HepG2 (cell line): ENCODE results near the gene GPR152. TPM values are rescaled to one million over a fixed set of nuclear protein-coding genes. Genes with fewer than 3 reads are reported as not detected.

Experiments
- ATAC-seq: fragments of 200-7000 bp; cut with Tn5 transposase; 3 replicates; pipeline ENCODE4 v1.9.1; 2020; ENCODE audit warnings: mild to moderate bottlenecking, moderate library complexity
- BruUV-seq: library from RNA; stranded (reverse); fragments of 400-500 nt; replicated peaks from 2 replicates; lab custom pipeline; 2021; lab: Mats Ljungman, UMichigan
- CTCF ChIA-PET: fragments of 300-600 bp; formaldehyde crosslinking; extraction: SDS; loops from one replicate; lab custom pipeline; 2021; ENCODE audit warnings: low total read pairs, inconsistent platforms, low intra/inter-chr PET ratio; lab: Yijun Ruan, JAX
- POLR2A ChIA-PET: fragments of 350-600 bp; sonication (Branson Sonifier 250); formaldehyde crosslinking; loops from one replicate; lab custom pipeline; 2020; ENCODE audit warnings: antibody characterized with exemption, inconsistent platforms; lab: Yijun Ruan, JAX
- DNase-seq: peaks from one replicate; pipeline ENCODE4 v3.0.0-alpha.2; 2015; ENCODE audit warnings: low spot score
- FAIRE-seq: peaks from 3 replicates; lab custom pipeline; 2011; peaks lifted over from hg19 to GRCh38; lab: Jason Lieb, UNC
- H2AFZ ChIP-seq: one replicate; pipeline ENCODE4 v1.6.1; 2011; ENCODE audit warnings: low read length, inconsistent platforms
- H3K27ac ChIP-seq: fragments of 300-600 bp; 3 replicates; pipeline ENCODE4 v1.8.0; 2011; ENCODE audit warnings: mixed run types, mild to moderate bottlenecking, mixed read lengths, low read length, inconsistent platforms; ENCODE audit not compliant: insufficient read depth; ENCODE audit errors: extremely low read length
- H3K27me3 ChIP-seq, 2 experiments: fragments of 200-600 bp in 1 of 2; 2 replicates in 1 of 2; 3 replicates in 1 of 2; pipeline versions ENCODE4 v1.6.0 to v1.8.0; 2011; ENCODE audit warnings: low read length in 2 of 2, mild to moderate bottlenecking in 2 of 2, moderate library complexity in 2 of 2, inconsistent platforms in 1 of 2; ENCODE audit not compliant: insufficient read depth in 2 of 2, control insufficient read depth in 1 of 2
- H3K36me3 ChIP-seq, 2 experiments: fragments of 200-600 bp in 1 of 2; replicated peaks in 1 of 2; 2 replicates in 1 of 2; 3 replicates in 1 of 2; pipeline versions ENCODE4 v1.5.1 to v1.8.0; 2011; ENCODE audit warnings: low read length in 2 of 2, inconsistent platforms in 1 of 2; ENCODE audit not compliant: insufficient read depth in 2 of 2, control insufficient read depth in 1 of 2
- H3K4me1 ChIP-seq: 2 replicates; pipeline ENCODE4 v1.5.1; 2012; ENCODE audit warnings: low read length, inconsistent platforms; ENCODE audit not compliant: insufficient read depth
- H3K4me2 ChIP-seq: 2 replicates; pipeline ENCODE4 v1.6.0; 2011; ENCODE audit warnings: low read depth, low read length, inconsistent platforms
- H3K4me3 ChIP-seq, 3 experiments: fragments of 200-600 bp in 1 of 3; sonication (generic), shearing (Covaris generic) in 1 of 3; replicated peaks in 1 of 3; 2 replicates each; pipeline ENCODE4 v1.5.1; 2011 to 2016; ENCODE audit warnings: low read length in 3 of 3, inconsistent platforms in 2 of 3, low read depth in 2 of 3, mild to moderate bottlenecking in 2 of 3, control low read depth in 1 of 3, mixed read lengths in 1 of 3; ENCODE audit not compliant: insufficient read depth in 1 of 3
- H3K79me2 ChIP-seq: one replicate; pipeline ENCODE4 v1.6.1; 2011; ENCODE audit warnings: low read length, inconsistent platforms; ENCODE audit not compliant: insufficient read depth
- H3K9ac ChIP-seq: 2 replicates; pipeline ENCODE4 v1.6.0; 2011; ENCODE audit warnings: mild to moderate bottlenecking, low read depth, low read length, inconsistent platforms; ENCODE audit not compliant: insufficient read depth
- H3K9me3 ChIP-seq: 2 replicates; pipeline ENCODE4 v1.5.1; 2012; ENCODE audit warnings: mild to moderate bottlenecking, low read length
- H4K20me1 ChIP-seq: 2 replicates; pipeline ENCODE4 v1.6.0; 2011; ENCODE audit warnings: inconsistent platforms, mild to moderate bottlenecking, low read length, moderate library complexity; ENCODE audit not compliant: insufficient read depth
- ELF3 ChIP-seq: IDR thresholded peaks from 2 replicates; pipeline ENCODE4 v1.6.1; 2016; ENCODE audit warnings: missing genetic modification reagents, missing compliant biosample characterization
- GTF3A ChIP-seq: sonication (generic); formaldehyde crosslinking; conservative IDR thresholded peaks from 2 replicates; pipeline ENCODE4 v1.4.0; 2020; ENCODE audit warnings: mild to moderate bottlenecking, missing genetic modification reagents
- HNRNPL ChIP-seq: fragments of 200-400 bp; formaldehyde crosslinking; IDR thresholded peaks from 2 replicates; pipeline ENCODE4 v1.6.1; 2017; ENCODE audit warnings: mild to moderate bottlenecking, low read depth, low read length
- JUNB ChIP-seq: sonication (generic); formaldehyde crosslinking; IDR thresholded peaks from 2 replicates; pipeline ENCODE4 v1.8.0; 2022; ENCODE audit warnings: missing genetic modification reagents, mild to moderate bottlenecking, borderline replicate concordance
- JUND ChIP-seq: sonication (generic); formaldehyde crosslinking; IDR thresholded peaks from 2 replicates; pipeline ENCODE4 v1.8.0; 2022; ENCODE audit warnings: mild to moderate bottlenecking, missing genetic modification reagents
- MED1 ChIP-seq: sonication (generic); formaldehyde crosslinking; IDR thresholded peaks from 2 replicates; pipeline ENCODE4 v1.4.0; 2020; ENCODE audit warnings: missing genetic modification reagents
- NCOA1 ChIP-seq: sonication (generic); formaldehyde crosslinking; IDR thresholded peaks from 2 replicates; pipeline ENCODE4 v1.9.0; 2021; ENCODE audit warnings: missing genetic modification reagents
- PAF1 ChIP-seq: IDR thresholded peaks from 2 replicates; pipeline ENCODE4 v1.6.1; 2016; ENCODE audit warnings: missing genetic modification reagents, missing compliant biosample characterization
- SKI ChIP-seq: fragments of 450-650 bp; IDR thresholded peaks from one replicate; pipeline ENCODE4 v1.6.1; 2018; ENCODE audit warnings: mild to moderate bottlenecking; ENCODE audit not compliant: partially characterized antibody
- SMC3 ChIP-seq: IDR thresholded peaks from 2 replicates; pipeline ENCODE4 v1.6.1; 2011; ENCODE audit warnings: low read length, improper control_type of control experiment
- SOX13 ChIP-seq, 3 experiments: fragments of 450-650 bp in 1 of 3; sonication (generic) in 1 of 3; formaldehyde crosslinking in 1 of 3; IDR thresholded peaks in 2 of 3; conservative IDR thresholded peaks in 1 of 3; 2 replicates each; pipeline versions ENCODE4 v1.5.0 to v1.6.1; 2016 to 2020; ENCODE audit warnings: antibody characterized with exemption in 1 of 3, mild to moderate bottlenecking in 1 of 3, missing compliant biosample characterization in 1 of 3, missing genetic modification reagents in 1 of 3, moderate library complexity in 1 of 3
- SPEN ChIP-seq: sonication (generic); formaldehyde crosslinking; IDR thresholded peaks from 2 replicates; pipeline ENCODE4 v1.5.1; 2020; ENCODE audit warnings: low read depth, mild to moderate bottlenecking, missing genetic modification reagents
- SRF ChIP-seq: IDR thresholded peaks from 2 replicates; pipeline ENCODE4 v1.6.1; 2011; ENCODE audit warnings: mild to moderate bottlenecking, low read depth, low read length, moderate library complexity
- STAG1 ChIP-seq: sonication (generic); formaldehyde crosslinking; IDR thresholded peaks from 2 replicates; pipeline ENCODE4 v1.4.0; 2020; ENCODE audit warnings: missing genetic modification reagents
- U2AF1 ChIP-seq: fragments of 200-400 bp; formaldehyde crosslinking; optimal IDR thresholded peaks from 2 replicates; pipeline ENCODE3; 2017; ENCODE audit warnings: mild to moderate bottlenecking, low read depth, low read length
- ZBTB3 ChIP-seq: sonication (generic); formaldehyde crosslinking; IDR thresholded peaks from 2 replicates; pipeline ENCODE4 v1.4.0; 2020; ENCODE audit warnings: low read depth, mild to moderate bottlenecking, moderate library complexity, missing genetic modification reagents, borderline replicate concordance
- ZFAT ChIP-seq: sonication (generic); formaldehyde crosslinking; conservative IDR thresholded peaks from 2 replicates; pipeline ENCODE4 v1.8.1; 2023; ENCODE audit warnings: missing genetic modification reagents, inconsistent platforms
- ZNF746 ChIP-seq: sonication (generic); formaldehyde crosslinking; IDR thresholded peaks from 2 replicates; pipeline ENCODE4 v1.8.0; 2022; ENCODE audit warnings: mild to moderate bottlenecking, missing genetic modification reagents
- WGBS: methylation state at CpG from one replicate; pipeline ENCODE4 v1.1.6; 2017; ENCODE audit warnings: low lambda C conversion rate; 5-methylcytosine and 5-hydroxymethylcytosine counted together
- in situ Hi-C: cut with HindIII; loops from 2 replicates; pipeline ENCODE4 v1.10.0; 2017; ENCODE audit warnings: low pct_unique_long_range_greater_than_20kb; ENCODE audit not compliant: extremely low pct_ligation_motif_present
- intact Hi-C: fragments of 100-400 bp; cut with micrococcal nuclease; formaldehyde crosslinking; loops from one replicate; pipeline ENCODE4 v1.10.0; 2022; ENCODE audit not compliant: unreplicated experiment
- polyA plus RNA-seq, 8 experiments: library from polyadenylated mRNA; depleted of rRNA in 3 of 8; stranded (reverse) in 7 of 8; unstranded in 1 of 8; fragments of >200 nt; fragmentation: Illumina TruSeq in 4 of 8; extraction: Trizol in 4 of 8; gene quantifications; 2 replicates each; pipeline versions ENCODE4 v1.2.1 to v1.2.3, GENCODE V29; 2011 to 2016; ENCODE audit warnings: low read depth in 4 of 8, missing spikeins in 1 of 8, mixed read lengths in 1 of 8; ENCODE audit not compliant: insufficient read depth in 1 of 8
- total RNA-seq, 5 experiments: library from RNA; depleted of rRNA; stranded (reverse); fragments of >200 nt; fragmentation: Illumina TruSeq; extraction: Trizol; gene quantifications; 2 replicates each; pipeline ENCODE4 v1.2.3, GENCODE V29; 2016; ENCODE audit warnings: low read depth in 1 of 5
- TF ChIP-seq, protein P1 (sequence below): sonication (generic); formaldehyde crosslinking; IDR thresholded peaks from 2 replicates; pipeline ENCODE4 v1.4.0; 2020; ENCODE audit warnings: missing genetic modification reagents
- TF ChIP-seq, protein P2 (sequence below): IDR thresholded peaks from 2 replicates; pipeline ENCODE4 v1.6.1; 2016; ENCODE audit warnings: low read depth, borderline replicate concordance
- TF ChIP-seq, protein P3 (sequence below): sonication (generic); formaldehyde crosslinking; IDR thresholded peaks from 2 replicates; pipeline ENCODE4 v1.4.0; 2020; ENCODE audit warnings: missing genetic modification reagents

The GPR152 gene
- total and polyA plus RNA-seq, 2 of the 13 experiments (the other 11 are each of a cell fraction or from before 2014, with no cell fraction given): not detected

- Histone ChIP-seq H2AFZ (no peak overlapping the region), H3K4me3 (no peak overlapping the region), H4K20me1 (no peaks in the 10 kb centered on the region), H3K9ac (no peak overlapping the region), H3K4me2 (no peak overlapping the region), H3K9me3 (no peaks in the 10 kb centered on the region), H3K79me2 (peaks cover 3% of the 10 kb centered on the region), H3K27me3 (no peaks in the 10 kb centered on the region), H3K36me3 (peaks cover 2 to 4% of the 10 kb centered on the region in 2 experiments; a peak in 2 of 5 replicates), H3K27ac (no peak overlapping the region), H3K4me1 (peaks cover 15% of the 10 kb centered on the region)
- DNase-seq (peak; percentile 19), FAIRE-seq (no peak), ATAC-seq (peak; percentile 40)
- CTCF ChIA-PET: no interaction called here
- POLR2A ChIA-PET: interaction anchor here (1.0 kb wide), 1 partner anchor 25 kb away, joined by 3 read pairs; no protein-coding TSS in a partner anchor
- WGBS: 97% methylated on average over 22 of the region's 31 CpGs
- in situ Hi-C loops: no loop called here
- BruUV-seq: no TSS peak
- intact Hi-C loops: no loop called here
- TF ChIP-seq U2AF1: no peak
- no peak for TF ChIP-seq SMC3
- TF ChIP-seq, protein P1, sequence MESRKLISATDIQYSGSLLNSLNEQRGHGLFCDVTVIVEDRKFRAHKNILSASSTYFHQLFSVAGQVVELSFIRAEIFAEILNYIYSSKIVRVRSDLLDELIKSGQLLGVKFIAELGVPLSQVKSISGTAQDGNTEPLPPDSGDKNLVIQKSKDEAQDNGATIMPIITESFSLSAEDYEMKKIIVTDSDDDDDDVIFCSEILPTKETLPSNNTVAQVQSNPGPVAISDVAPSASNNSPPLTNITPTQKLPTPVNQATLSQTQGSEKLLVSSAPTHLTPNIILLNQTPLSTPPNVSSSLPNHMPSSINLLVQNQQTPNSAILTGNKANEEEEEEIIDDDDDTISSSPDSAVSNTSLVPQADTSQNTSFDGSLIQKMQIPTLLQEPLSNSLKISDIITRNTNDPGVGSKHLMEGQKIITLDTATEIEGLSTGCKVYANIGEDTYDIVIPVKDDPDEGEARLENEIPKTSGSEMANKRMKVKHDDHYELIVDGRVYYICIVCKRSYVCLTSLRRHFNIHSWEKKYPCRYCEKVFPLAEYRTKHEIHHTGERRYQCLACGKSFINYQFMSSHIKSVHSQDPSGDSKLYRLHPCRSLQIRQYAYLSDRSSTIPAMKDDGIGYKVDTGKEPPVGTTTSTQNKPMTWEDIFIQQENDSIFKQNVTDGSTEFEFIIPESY (CRISPR knock-in tag): peak; percentile 84
- TF ChIP-seq MED1 (CRISPR knock-in tag): no peak
- TF ChIP-seq JUND (CRISPR knock-in tag): no peak
- no peak for TF ChIP-seq ZBTB3 (CRISPR knock-in tag)
- TF ChIP-seq SOX13 (IDR thresholded peaks at IDR 0.05): no peak
- no peak for TF ChIP-seq SOX13 (CRISPR knock-in tag; conservative IDR thresholded peaks at IDR 0.05 in 1 of 2, IDR thresholded peaks at IDR 0.05 in 1 of 2)
- no peak for TF ChIP-seq SPEN (CRISPR knock-in tag)
- peak; percentile 34; the same call in 1 of the 2 replicates for TF ChIP-seq STAG1 (CRISPR knock-in tag)
- no peak for TF ChIP-seq ZNF746
- no peak for TF ChIP-seq GTF3A (CRISPR knock-in tag)
- TF ChIP-seq PAF1: no peak
- no peak for TF ChIP-seq ELF3 (CRISPR knock-in tag)
- TF ChIP-seq SKI: no peak
- no peak for TF ChIP-seq SRF
- no peak for TF ChIP-seq ZFAT (CRISPR knock-in tag)
- TF ChIP-seq, protein P2, sequence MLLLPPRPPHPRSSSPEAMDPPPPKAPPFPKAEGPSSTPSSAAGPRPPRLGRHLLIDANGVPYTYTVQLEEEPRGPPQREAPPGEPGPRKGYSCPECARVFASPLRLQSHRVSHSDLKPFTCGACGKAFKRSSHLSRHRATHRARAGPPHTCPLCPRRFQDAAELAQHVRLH (CRISPR knock-in tag): no peak
- peak; percentile 81 for TF ChIP-seq HNRNPL
- TF ChIP-seq NCOA1 (CRISPR knock-in tag): no peak
- no peak for TF ChIP-seq JUNB (CRISPR knock-in tag)
- TF ChIP-seq, protein P3, sequence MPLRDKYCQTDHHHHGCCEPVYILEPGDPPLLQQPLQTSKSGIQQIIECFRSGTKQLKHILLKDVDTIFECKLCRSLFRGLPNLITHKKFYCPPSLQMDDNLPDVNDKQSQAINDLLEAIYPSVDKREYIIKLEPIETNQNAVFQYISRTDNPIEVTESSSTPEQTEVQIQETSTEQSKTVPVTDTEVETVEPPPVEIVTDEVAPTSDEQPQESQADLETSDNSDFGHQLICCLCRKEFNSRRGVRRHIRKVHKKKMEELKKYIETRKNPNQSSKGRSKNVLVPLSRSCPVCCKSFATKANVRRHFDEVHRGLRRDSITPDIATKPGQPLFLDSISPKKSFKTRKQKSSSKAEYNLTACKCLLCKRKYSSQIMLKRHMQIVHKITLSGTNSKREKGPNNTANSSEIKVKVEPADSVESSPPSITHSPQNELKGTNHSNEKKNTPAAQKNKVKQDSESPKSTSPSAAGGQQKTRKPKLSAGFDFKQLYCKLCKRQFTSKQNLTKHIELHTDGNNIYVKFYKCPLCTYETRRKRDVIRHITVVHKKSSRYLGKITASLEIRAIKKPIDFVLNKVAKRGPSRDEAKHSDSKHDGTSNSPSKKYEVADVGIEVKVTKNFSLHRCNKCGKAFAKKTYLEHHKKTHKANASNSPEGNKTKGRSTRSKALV (CRISPR knock-in tag): no peak
These were observed 13.0 kb downstream of the GPR152 start for GRCh38 chr11:67439321-67440228.
